TTC549 (cell line): ENCODE data around the gene CHEK2.
"Not testable (repeated sequence)": the region's sequence is repeated elsewhere in the genome, so short reads cannot be mapped to it uniquely, and the experiment has no call there.

ENCODE experiments used
- FAIRE-seq: peaks from 2 replicates; lab custom pipeline; 2012; peaks lifted over from hg19 to GRCh38; lab: Jason Lieb, UNC

The CHEK2 gene

DNA sequence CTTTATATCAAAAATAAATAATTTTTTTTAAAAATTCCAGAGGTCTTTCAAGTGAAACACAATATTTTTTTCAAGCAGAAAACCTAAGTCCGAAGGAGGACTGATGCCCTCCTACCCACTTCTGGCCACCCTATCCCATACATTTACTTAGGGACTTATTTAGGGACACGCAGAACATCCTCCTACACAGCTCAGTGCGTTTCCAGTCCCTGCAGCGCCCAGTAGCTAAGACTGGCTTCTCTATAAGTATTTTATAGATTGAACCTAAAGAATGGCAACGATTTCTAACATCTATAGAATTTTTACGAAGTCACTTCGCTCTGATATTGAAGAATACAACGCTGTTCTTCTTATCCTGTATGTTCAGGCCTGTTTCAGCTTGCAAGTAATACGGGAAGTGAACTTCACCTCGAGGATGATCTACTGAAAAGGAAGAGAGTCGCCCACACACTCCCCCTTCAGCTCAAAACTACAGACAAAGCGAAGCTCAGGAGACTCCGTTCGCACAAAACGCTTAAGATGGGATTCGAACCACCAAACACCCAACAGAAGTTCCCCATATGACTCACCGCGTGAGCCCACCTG, 328 bp downstream of the CHEK2 start:
- no peak for FAIRE-seq

DNA sequence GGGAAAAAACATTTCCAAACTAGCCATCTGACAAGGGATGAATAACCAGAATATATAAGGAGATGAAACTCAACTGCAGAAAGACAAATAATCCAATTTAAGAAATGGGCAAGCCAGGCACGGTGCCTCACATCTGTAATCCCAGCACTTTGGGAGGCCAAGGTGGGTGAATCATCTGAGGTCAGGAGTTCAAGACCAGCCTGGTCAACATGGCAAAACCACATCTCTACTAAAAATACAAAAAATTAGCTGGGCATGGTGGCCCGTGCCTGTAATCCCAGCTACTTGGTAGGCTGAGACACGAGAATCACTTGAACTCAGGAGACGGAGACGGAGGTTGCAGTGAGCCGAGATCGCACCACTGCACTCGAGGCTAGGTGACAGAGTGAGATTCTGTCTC, 2.7 kb downstream of the CHEK2 start:
- FAIRE-seq: not testable (repeated sequence)

DNA sequence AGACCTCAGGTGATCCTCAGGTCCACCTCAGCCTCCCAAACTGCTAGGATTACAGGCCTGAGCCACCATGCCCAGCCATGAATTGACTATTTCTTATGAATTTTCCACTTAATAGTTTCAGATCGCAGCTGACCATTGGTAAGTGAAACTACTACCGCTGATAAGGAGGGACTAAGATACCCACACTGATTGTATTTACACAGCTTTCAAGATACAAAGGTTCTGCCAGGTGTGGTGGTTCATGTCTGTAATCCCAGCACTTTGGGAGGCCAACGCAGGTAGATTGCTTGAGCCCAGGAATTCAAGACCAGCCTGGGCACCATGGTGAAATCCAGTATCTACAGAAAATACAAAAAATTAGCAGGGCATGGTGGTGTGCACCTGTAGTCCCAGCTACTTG, 3.9 kb downstream of the CHEK2 start:
- no peak for FAIRE-seq

DNA sequence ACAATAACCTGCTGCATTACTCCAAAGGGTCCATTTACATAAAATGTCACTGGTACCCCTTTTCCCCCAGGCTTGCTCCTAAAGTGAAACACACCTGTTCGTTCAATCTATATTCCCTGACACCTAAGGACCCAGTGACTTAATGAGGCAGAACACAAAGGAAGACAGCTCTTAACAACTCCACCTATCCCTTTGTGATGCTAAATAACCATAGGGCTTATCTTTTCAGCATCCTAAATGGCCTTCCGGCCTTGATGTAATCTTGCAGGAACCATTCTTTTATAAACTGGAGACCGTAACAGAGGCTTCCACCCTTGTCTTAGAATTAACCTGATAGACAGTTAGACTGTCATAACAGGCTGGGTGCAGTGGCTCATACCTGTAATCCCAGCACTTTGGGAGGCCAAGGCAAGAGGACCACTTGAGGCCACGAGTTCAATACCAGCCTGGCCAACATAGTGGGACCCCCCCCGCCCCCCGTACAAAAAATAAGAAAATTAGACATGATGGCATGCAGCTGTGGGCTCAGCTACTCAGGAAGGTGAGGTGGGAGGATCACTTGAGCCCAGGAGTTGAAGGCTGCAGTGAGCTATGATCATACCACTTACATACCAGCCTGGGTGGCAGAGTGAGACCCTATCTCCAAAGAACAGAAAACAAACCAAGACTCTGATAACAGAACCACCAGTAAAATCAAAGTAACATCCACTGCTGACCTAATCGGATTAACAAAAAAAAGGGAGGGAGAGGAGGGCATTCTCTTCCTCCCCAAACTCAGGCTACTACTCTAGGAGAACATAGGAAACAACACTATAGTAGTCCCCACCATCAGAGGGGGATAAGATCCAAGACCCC, 5.1 kb downstream of the CHEK2 start:
- FAIRE-seq: no peak

DNA sequence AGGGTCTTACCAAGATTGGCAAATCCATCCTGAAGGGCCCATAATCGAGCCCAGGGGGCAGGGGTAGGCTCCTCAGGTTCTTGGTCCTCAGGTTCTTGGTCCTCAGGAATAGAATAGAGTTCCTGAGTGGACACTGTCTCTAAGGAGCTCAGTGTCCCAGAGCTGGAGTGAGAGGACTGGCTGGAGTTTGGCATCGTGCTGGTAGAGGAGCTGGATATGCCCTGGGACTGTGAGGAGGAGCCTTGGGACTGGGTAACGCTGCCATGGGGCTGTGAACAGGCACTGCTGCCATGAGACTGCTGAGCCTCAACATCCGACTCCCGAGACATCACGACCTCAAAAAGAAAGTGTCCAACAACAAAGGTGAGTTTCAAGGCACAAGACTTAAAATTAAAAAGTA, 7.2 kb downstream of the CHEK2 start:
- FAIRE-seq: no peak

DNA sequence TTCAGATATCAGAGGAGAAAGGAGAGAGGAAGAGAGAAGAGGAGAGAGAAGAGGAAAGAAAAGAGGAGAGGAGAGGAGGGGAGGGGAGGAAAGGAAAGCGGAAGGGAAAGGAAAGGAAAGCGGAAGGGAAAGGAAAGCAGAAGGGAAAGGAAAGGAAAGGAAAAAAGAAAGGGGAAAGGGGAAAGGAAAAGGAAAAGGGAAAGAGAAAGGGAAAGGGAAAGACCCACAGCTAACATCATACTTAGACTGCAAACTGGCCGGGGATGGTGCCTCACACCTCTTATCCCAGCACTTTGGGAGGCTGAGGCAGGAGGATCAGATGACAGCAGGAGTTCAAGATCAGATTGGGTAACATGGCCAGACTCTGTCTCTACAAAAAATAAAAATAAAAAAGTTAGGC, 11.4 kb downstream of the CHEK2 start:
- no peak for FAIRE-seq

DNA sequence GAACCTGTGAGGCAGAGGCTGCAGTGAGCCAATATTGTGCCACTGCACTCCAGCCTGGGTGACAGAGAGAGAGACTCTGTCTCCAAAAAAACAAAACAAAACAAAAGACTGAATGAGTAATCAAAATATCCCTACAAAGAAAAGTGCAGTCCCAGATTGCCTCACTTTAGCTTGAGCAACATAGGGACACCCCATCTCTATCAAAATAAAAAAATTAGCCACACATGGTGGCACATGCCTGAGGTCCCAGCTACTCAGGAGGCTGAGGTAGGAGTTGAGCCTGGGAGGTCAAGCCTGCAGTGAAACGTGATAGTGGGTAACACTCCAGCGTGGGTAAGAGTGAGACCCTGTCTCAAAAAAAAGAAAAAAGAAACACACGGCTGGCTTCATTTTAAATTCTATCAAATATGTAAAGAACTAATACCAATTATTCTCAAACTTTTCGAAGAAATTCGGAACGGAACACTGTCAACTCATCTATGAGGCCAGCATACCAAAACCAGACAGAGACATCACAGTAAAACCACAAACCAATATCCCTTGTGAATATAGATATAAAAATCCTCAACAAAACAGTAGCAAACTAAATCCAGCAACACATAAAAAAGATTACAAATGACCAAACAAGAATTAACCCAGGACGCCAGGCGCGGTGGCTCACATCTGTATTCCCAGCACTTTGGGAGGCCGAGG, 12.9 kb downstream of the CHEK2 start:
- FAIRE-seq: no peak

DNA sequence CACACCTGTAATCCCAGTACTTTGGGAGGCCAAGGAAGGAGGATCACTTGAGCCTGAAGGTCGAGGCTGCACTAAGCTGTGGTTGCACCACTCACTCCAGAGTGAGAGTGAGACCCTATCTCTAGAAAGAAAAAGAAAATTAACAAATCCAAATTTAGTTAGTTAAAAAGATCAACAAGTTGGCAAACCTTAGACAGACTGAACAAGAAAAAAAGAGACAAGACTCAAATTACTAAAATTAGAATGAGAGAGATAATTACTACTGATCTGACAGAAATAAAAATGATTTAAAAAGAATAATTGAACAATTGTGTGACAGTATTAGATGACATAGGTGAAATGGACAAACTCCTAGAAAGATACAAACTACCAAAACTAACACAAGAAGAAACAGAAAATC, 13.6 kb downstream of the CHEK2 start:
- no peak for FAIRE-seq

DNA sequence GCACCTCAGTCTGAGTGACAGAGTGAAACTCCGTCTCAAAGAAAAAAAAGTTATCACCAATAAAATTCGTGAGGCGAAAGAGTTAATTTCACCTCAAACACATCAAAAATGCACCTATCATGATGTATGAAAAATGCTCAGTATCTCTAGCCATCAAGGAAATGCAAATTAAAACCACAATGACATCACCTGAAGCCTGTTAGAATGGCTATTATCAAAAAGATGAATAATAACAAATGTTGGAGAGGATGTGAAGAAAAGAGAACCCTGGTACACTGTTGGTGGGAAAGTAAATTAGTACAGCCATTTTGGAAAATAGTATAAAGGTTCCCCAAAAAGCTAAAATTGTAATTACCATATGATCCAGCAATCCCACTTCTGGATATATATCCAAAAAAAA, 23.6 kb downstream of the CHEK2 start:
- FAIRE-seq: no peak

DNA sequence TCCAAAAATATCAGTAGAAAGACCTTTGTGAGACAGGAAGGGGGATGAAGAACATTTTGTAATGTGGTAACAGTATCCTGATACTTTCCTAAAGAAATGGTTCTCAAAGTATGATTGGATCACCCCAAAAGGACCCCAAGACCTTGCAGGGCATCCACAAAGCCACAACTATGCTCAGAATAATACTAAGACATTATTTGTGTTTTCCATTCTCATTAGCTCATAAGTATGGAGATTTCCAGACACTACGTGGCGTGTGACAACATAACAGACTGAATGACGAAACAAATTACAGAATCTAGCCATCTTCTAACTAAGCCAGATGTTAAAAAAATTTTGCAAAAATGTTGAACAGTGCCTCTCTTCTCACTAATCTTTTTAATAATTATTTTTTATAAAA, 24.9 kb downstream of the CHEK2 start:
- FAIRE-seq: no peak

DNA sequence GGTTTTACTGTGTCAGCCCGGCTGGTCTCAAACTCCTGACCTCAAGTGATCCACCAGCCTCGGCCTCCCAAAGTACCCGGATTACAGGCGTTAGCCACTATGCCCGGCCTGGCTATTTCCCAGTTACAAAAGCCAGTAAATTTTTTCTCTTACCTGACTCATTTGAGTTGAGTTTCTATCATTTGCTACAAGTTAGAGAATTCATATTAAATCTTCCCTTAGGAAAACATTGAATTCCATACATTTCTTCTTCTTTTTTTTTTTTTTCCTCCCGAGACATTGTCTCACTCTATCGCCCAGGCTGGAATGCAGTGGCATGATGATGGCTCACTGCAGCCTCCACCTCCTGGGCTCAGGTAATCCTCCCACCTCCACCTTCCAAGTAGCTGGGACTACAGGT, 26.0 kb downstream of the CHEK2 start:
- no peak for FAIRE-seq

DNA sequence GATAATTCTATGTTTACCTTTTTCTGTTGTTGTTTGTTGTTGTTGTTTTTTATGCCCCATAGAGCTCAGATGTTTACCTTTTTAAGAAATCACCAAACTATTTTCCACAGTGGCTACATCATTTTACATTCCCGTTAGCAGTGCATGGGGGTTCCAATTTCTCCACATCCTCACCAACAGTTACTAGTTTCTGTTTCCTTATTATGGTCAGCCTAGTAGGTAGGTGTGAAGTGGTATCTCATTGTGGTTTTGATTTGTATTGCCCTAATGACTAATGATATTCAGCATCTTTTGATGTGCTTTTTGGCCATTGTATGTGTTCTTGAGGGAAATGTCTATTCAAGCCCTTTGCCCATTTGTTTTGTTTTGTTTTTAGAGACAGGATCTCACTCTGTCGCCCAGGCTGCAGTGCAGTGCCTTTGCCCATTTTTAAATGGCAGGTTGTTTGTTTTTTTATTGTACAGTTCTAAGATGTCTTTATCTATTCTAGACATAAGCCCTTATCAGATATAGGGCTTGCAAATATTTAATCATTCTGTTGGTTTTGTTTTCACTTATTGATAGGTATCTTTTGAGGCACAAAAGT, 27.5 kb downstream of the CHEK2 start:
- no peak for FAIRE-seq

DNA sequence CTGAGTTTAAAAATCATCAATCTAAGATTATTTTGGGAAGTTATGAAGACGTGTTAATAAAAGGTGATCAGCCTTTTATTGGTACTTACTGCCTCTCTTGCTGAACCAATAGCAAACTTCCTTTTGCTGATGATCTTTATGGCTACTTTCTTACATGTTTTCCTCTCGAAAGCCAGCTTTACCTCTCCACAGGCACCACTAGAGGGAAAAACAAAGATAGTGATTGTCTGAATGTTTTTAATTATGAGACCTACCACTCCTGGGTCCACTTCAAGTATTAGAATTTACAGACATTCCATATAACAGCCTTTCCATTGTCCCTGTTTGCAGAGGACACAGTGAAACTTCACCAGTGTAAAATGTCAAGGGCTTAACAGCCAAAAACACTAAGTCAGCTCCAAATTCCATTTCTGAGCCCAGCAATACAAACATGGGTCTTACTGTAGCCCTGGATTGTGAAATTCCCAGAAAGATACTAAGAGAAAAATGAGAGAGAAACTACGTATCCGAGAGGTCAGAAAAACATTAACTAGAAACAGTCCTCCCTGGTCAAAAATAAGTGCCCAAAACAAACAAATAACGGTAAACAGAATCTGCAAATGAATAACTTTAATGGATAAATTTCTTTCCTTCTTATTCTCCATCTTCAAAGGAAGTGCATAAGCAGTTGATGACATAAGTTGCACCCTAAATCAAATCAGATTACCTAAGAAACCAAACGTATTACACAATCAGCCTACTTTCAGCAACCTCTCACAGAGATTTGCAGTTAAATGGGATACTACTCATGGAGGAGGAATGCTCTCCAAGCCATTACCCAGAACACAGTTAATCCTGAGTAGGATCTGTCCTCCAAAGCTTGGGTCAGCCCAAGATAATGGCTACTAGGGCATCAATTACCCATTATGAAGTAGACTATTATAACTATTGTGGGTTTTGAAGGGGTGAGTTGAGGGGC, 29.5 kb downstream of the CHEK2 start:
- no peak for FAIRE-seq

DNA sequence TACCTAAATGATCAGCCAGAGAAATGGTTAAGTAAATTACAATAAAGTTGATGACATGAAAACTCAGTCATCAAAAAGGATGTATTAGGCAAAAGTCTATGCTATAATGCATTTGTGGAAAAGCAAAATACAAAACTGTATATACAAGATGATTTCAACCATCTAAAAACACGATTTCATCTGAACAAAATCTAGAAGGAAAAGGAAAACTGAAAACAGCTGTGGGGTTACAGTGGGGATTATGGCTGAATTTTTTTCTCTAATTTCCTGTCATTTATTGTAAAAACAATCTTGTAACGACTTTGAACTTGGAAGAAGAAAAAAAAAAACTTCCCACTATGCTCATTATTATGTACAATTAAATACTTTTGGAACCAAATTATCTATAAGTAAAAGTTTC, 30.3 kb downstream of the CHEK2 start:
- no peak for FAIRE-seq

DNA sequence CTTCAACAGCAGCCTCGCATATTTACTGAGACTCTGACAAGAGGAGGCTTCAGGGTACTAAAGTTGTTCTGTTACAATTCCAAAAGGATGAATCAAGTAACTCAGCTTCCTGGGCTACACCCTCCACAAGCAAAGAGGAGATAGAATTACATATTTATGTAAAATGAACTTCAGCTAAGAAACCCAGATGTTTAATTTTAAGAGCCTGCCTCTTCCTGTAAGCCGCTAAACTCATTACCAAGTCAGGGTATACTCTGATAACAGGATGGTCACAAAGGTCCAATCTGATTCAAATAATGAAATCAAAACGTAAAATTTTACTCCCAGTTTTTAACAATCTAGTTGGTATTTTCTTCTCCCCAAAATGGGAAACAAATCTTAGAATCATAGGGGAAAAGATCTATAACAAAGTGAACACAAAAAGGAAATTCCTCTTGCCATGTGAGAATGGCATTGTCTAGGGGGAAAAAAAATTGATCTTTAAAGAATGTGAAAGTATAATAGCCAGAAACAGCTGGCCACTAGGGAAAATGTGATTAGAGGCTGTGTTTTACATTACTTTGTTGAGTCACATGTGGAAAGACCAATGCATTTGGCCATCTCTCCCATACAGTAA, 30.9 kb downstream of the CHEK2 start:
- no peak for FAIRE-seq

DNA sequence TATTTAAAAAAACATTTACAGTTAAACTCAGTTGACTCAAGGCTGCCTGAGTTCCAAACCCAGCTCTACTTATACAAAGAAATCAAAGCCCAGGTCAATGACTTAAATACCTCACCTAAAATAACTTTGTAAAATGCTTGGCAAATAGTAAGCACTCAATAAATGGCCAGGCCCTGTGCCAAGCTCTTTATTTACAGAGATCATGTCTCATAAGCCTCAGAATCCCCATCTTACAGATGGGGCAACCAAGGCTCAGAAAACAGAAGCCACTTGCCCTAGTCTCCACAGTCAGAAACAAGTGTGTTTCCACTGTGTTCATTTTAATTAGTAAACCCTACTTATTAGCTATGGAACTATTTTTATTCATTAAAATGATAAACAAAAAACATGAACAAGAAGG, 31.5 kb downstream of the CHEK2 start:
- no peak for FAIRE-seq

DNA sequence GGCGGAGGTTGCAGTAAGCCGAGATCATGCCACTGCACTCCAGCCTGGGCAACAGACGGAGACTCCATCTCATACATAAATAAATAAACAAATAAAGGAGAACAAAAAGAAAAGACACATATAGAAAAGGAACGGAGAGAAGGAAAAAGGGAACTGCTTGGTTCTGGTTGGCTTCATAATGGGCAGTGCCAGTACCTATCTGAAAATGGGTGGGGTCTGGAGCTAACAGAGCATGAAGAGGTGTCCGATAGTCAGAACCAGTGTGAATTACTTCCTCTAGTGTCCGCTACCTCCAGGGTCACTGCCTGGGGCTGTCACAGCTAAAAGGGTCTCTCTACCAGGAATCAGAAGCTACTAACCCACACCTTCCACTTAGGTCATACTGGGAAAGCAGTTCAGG, 34.8 kb downstream of the CHEK2 start:
- no peak for FAIRE-seq

DNA sequence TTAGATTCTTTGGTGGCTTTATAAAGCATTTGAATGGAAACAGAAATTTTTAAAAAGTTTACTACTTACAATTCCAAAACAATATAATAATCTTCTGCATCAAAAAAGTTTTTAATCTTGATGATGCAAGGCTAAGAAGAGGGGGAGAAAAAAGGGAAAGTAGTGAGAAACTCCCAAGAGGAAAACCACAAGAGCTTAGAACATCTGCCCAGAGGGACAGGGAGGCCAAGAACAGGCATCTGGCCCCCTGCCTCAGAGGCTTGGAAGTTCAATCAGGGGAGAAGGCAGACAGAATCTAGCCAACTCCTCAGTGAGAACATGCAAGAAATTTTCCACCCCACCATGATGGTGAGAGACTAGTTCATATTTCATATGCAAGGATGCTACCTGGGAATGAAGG, 38.2 kb downstream of the CHEK2 start:
- no peak for FAIRE-seq

DNA sequence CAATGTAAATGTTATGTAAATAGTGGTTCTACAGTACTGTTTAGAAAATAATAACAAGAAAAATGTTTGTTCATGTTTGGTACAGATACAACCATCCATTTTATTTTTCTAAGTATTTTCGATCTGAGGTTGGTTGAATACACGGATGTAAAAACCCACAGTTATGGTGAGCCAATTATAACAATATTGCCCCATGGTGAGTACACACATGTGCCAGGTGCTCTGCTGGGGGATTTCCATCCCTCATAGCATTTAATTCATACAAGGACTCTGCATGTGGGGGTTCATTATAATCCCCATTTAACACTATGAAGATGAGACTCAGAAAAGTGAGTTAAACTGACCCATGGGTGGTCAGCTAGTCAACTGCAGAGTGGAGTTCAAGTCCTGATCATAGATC, 38.7 kb downstream of the CHEK2 start:
- FAIRE-seq: no peak

DNA sequence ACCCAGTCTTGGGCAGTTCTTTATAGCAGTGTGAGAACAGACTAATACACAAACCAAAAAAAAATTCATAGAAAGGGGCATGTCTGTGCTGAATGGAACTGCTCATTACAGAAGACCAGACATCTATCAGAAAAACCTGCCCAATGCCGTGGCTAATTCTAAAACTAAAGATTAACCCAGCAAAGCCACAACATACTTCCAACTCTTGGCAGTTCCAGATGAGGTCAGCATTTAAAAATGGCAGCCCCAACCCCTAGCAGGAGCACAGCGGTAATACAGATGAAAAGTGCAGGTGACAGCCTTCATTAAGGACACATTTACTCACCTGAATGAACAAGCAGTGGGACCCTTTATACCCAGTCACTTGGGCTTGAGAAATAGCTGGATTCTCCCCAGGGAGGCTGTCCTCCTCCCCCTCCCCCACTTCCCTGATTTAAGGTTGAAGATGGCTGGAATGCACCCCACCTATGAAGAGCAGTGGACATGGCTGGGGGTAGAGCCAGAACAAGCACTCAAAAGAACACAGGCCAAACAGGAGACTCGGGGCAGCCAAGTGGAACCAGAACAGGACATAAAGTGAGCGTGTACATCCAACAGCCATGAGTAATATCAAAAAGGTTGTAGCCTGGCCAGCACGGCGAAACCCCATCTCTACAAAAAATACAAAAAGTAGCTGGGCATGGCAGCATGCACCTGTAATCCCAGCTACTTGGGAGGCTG, 48.4 kb downstream of the CHEK2 start:
- not testable (repeated sequence) for FAIRE-seq

DNA sequence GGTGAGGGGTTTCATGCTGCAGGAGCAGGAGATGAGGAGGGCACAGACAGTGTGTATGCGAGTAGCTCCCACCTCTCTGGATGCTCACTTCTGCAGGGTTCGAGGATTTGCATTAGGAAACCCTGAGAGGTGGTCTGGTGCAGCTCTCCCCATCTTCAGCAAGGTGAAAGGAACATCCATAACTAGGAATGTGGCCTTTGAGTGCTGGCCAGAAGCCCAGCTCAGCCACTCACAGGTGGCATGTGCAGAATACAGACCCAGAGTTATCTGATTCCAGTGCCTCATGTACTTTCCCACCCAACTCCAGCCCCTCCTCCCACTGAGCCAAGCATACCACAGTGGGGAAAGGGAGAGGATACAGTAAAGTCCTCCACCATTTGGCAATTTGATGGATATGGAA, 51.8 kb downstream of the CHEK2 start:
- not testable (repeated sequence) for FAIRE-seq
